ENCODE measurements around the gene AGMO. TPM values are rescaled to one million over a fixed set of nuclear protein-coding genes. Genes with fewer than 3 reads are reported as not detected.
A peak's percentile ranks its signal among the peaks of the same experiment; 100 is the strongest.
"Not testable (repeated sequence)": the region's sequence is repeated elsewhere in the genome, so short reads cannot be mapped to it uniquely, and the experiment has no call there.

The AGMO gene
- polyA plus RNA-seq, 4 donors = 2.5 to 23.0 (median 9.9) TPM

GRCh38 chr7:15558756-15559155 lies 3.1 kb downstream of the AGMO start:
- DNase-seq = no peak
- no peak for FAIRE-seq
- Histone ChIP-seq H3K4me3 (ENCODE audit: low read depth in 1 of 3, low read length in 3 of 3) (peak overlapping the region in 1 of 3 donors; percentile 10), H3K27ac (ENCODE audit: low read depth in 1 of 3, low read length in 2 of 3) (no peak overlapping the region), H3K27me3 (ENCODE audit: control insufficient read depth in 3 of 3, insufficient read depth in 3 of 3, low read length in 3 of 3) (no peaks in the 10 kb centered on the region), H3K9me3 (ENCODE audit: control insufficient read depth in 2 of 2, insufficient read depth in 1 of 2, low read depth in 1 of 2, low read length in 1 of 2) (no peaks in the 10 kb centered on the region), H3K4me1 (ENCODE audit: control insufficient read depth in 3 of 3, insufficient read depth in 2 of 3, low read depth in 1 of 3, low read length in 2 of 3) (peaks cover 0 to 17% (median 0%) of the 10 kb centered on the region in 3 donors), H3K36me3 (ENCODE audit: control insufficient read depth in 3 of 3, insufficient read depth in 2 of 3, low read depth in 1 of 3, low read length in 3 of 3) (no peaks in the 10 kb centered on the region)
- WGBS, 3 donors = 78 to 83% (median 82%) methylated on average over 2 of the region's 2 CpGs

DNA sequence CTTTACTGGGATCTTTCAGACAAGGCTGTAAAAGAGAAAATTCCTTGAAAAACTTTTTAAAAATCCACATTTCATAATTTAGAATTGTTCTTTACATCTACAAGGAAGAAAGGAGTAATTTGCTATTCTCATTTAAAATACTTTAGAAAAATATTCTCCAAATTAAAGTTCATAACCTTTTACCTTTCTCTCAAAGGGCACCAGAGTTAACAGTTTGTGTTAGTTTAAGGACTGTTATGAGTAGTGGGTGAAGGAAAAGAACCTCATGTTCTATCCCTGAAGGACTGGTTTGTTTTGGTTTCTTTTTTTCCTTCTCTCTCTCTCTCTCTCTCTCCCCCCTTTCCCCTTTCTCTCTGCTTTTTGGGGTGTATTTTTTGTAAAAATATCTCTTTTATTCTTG lies 4.1 kb downstream of the AGMO start:
- FAIRE-seq (peak; percentile 49), DNase-seq (no peak)
- Histone ChIP-seq H3K4me1 (ENCODE audit: control insufficient read depth in 3 of 3, insufficient read depth in 2 of 3, low read depth in 1 of 3, low read length in 2 of 3) (peaks cover 0 to 19% (median 0%) of the 10 kb centered on the region in 3 donors), H3K36me3 (ENCODE audit: control insufficient read depth in 3 of 3, insufficient read depth in 2 of 3, low read depth in 1 of 3, low read length in 3 of 3) (no peaks in the 10 kb centered on the region), H3K4me3 (ENCODE audit: low read depth in 1 of 3, low read length in 3 of 3) (no peak overlapping the region), H3K9me3 (ENCODE audit: control insufficient read depth in 2 of 2, insufficient read depth in 1 of 2, low read depth in 1 of 2, low read length in 1 of 2) (no peaks in the 10 kb centered on the region), H3K27me3 (ENCODE audit: control insufficient read depth in 3 of 3, insufficient read depth in 3 of 3, low read length in 3 of 3) (no peaks in the 10 kb centered on the region), H3K27ac (ENCODE audit: low read depth in 1 of 3, low read length in 2 of 3) (no peak overlapping the region)

DNA sequence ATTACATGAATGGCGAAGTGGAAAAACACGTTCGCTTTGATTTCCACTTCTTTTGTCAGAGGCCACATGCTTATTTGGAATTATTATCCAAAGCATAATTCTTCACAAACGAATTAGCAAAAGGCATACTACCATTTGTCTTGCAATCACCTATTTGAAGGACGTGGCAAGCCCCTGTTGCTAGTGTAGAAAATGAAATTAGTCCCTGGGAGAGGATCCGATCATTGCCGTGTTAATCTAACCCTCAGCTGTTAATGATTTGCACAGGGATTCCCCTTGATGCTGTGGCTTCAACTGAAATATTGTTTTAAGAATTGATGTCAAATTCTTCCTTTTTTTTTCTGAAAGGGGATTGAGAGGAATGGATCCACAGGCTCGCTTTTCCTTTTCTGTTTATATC lies 4.6 kb downstream of the AGMO start:
- peak overlapping the region in 1 of 3 donors; percentile 15 for H3K27ac ChIP-seq (ENCODE audit: low read depth in 1 of 3, low read length in 2 of 3)

GRCh38 chr7:15556339-15557105 lies 5.3 kb downstream of the AGMO start:
- FAIRE-seq (peak; percentile 65), DNase-seq (no peak)
- 23 to 59% (median 40%) methylated on average over 4 of the region's 4 CpGs for WGBS, 3 donors
- Histone ChIP-seq H3K4me3 (ENCODE audit: low read depth in 1 of 3, low read length in 3 of 3) (peak overlapping the region in 1 of 3 donors; percentile 19), H3K9me3 (ENCODE audit: control insufficient read depth in 2 of 2, insufficient read depth in 1 of 2, low read depth in 1 of 2, low read length in 1 of 2) (no peaks in the 10 kb centered on the region), H3K36me3 (ENCODE audit: control insufficient read depth in 3 of 3, insufficient read depth in 2 of 3, low read depth in 1 of 3, low read length in 3 of 3) (no peaks in the 10 kb centered on the region), H3K4me1 (ENCODE audit: control insufficient read depth in 3 of 3, insufficient read depth in 2 of 3, low read depth in 1 of 3, low read length in 2 of 3) (peaks cover 0 to 19% (median 0%) of the 10 kb centered on the region in 3 donors), H3K27ac (ENCODE audit: low read depth in 1 of 3, low read length in 2 of 3) (peak overlapping the region in 1 of 3 donors; percentile 15), H3K27me3 (ENCODE audit: control insufficient read depth in 3 of 3, insufficient read depth in 3 of 3, low read length in 3 of 3) (no peaks in the 10 kb centered on the region)

More for the DNA sequence above, 4.6 kb downstream of the AGMO start:
- H3K4me3 ChIP-seq (ENCODE audit: low read depth in 1 of 3, low read length in 3 of 3) = peak overlapping the region in 1 of 3 donors; percentile 19
- 32 to 69% (median 45%) methylated on average over 8 of the region's 8 CpGs for WGBS, 3 donors
- H3K36me3 ChIP-seq (ENCODE audit: control insufficient read depth in 3 of 3, insufficient read depth in 2 of 3, low read depth in 1 of 3, low read length in 3 of 3) = no peaks in the 10 kb centered on the region
- peaks cover 0 to 19% (median 0%) of the 10 kb centered on the region in 3 donors for H3K4me1 ChIP-seq (ENCODE audit: control insufficient read depth in 3 of 3, insufficient read depth in 2 of 3, low read depth in 1 of 3, low read length in 2 of 3)
- no peaks in the 10 kb centered on the region for H3K27me3 ChIP-seq (ENCODE audit: control insufficient read depth in 3 of 3, insufficient read depth in 3 of 3, low read length in 3 of 3)
- no peaks in the 10 kb centered on the region for H3K9me3 ChIP-seq (ENCODE audit: control insufficient read depth in 2 of 2, insufficient read depth in 1 of 2, low read depth in 1 of 2, low read length in 1 of 2)
- no peak for DNase-seq
- FAIRE-seq = no peak

DNA sequence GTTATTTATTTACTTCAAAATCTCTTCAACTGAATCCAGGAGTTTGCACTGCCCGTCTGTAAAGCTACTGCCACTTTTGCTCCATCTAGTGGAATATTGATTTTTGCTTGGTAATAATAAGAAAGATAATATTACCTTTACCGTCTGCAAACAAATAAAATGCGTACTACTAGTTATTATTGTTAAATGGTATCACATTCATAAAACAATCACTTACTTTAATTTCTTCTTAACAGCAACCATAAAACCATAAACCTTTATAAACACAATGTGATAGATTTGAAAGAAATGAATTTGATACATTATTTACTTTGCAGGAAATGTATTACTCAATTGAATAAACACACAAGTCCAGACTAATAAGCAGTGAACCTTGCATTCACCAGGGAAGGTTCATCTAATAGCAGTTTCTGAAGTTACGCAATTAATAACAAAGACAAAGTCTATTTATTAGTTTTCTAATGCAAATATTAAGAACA lies 6.4 kb downstream of the AGMO start:
- Histone ChIP-seq H3K4me3 (ENCODE audit: low read depth in 1 of 3, low read length in 3 of 3) (no peak overlapping the region), H3K4me1 (ENCODE audit: control insufficient read depth in 3 of 3, insufficient read depth in 2 of 3, low read depth in 1 of 3, low read length in 2 of 3) (peaks cover 0 to 19% (median 0%) of the 10 kb centered on the region in 3 donors), H3K9me3 (ENCODE audit: control insufficient read depth in 2 of 2, insufficient read depth in 1 of 2, low read depth in 1 of 2, low read length in 1 of 2) (no peaks in the 10 kb centered on the region), H3K36me3 (ENCODE audit: control insufficient read depth in 3 of 3, insufficient read depth in 2 of 3, low read depth in 1 of 3, low read length in 3 of 3) (no peaks in the 10 kb centered on the region), H3K27ac (ENCODE audit: low read depth in 1 of 3, low read length in 2 of 3) (no peak overlapping the region), H3K27me3 (ENCODE audit: control insufficient read depth in 3 of 3, insufficient read depth in 3 of 3, low read length in 3 of 3) (no peaks in the 10 kb centered on the region)
- WGBS, 3 donors = 10 to 40% (median 37%) methylated on average over 4 of the region's 4 CpGs
- peak; percentile 53 to 92 for DNase-seq
- FAIRE-seq = peak; percentile 99

DNA sequence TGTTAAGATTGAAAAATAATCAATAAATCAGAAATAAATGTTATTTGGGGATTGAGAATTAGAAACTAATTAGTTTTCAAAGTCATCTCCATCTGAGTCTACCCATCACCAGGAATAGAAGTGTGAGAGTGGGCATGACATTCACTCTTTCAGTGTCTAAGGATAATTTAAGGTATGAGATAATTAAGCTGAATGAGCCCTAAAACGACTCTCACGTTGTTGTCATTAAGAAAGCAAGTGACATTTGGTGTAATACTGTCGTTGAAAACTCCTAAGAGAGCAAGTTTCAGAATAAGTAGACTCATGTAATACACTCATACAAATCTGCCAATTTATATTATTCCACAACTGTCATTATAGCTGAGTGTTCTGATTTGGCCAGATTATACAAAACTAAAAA lies 7.1 kb downstream of the AGMO start:
- Histone ChIP-seq H3K27me3 (ENCODE audit: control insufficient read depth in 3 of 3, insufficient read depth in 3 of 3, low read length in 3 of 3) (no peaks in the 10 kb centered on the region), H3K4me1 (ENCODE audit: control insufficient read depth in 3 of 3, insufficient read depth in 2 of 3, low read depth in 1 of 3, low read length in 2 of 3) (peaks cover 0 to 19% (median 0%) of the 10 kb centered on the region in 3 donors), H3K27ac (ENCODE audit: low read depth in 1 of 3, low read length in 2 of 3) (no peak overlapping the region), H3K4me3 (ENCODE audit: low read depth in 1 of 3, low read length in 3 of 3) (no peak overlapping the region), H3K9me3 (ENCODE audit: control insufficient read depth in 2 of 2, insufficient read depth in 1 of 2, low read depth in 1 of 2, low read length in 1 of 2) (no peaks in the 10 kb centered on the region), H3K36me3 (ENCODE audit: control insufficient read depth in 3 of 3, insufficient read depth in 2 of 3, low read depth in 1 of 3, low read length in 3 of 3) (no peaks in the 10 kb centered on the region)
- no peak for DNase-seq
- WGBS, 3 donors = 15 to 38% (median 26%) methylated on average over 3 of the region's 3 CpGs
- no peak for FAIRE-seq

DNA sequence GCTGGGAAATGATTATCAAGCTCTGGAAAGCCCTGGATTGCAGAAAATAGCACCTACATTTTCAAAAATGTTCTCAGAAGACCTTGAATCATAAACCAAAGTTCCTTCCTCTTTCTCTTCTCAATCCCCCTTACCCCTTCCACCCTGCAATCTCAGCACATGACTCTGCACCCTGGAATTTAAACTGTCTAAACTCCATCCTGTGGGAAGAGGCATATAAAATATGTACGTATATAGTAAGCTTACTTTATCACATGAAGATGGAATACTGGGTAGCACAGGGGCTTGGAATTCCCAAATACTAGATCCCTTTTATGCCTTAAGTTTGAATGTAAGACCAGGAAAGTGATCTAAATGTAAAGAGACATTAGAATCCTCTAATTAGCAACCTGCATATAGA lies 7.7 kb downstream of the AGMO start:
- peak; percentile 24 to 30 for DNase-seq
- FAIRE-seq = no peak
- H3K4me1 ChIP-seq (ENCODE audit: control insufficient read depth in 3 of 3, insufficient read depth in 2 of 3, low read depth in 1 of 3, low read length in 2 of 3) = peaks cover 0 to 19% (median 0%) of the 10 kb centered on the region in 3 donors
- WGBS, 3 donors = 9 to 64% (median 38%) methylated on average over 1 of the region's 1 CpG
- H3K36me3 ChIP-seq (ENCODE audit: control insufficient read depth in 3 of 3, insufficient read depth in 2 of 3, low read depth in 1 of 3, low read length in 3 of 3) = no peaks in the 10 kb centered on the region
- H3K4me3 ChIP-seq (ENCODE audit: low read depth in 1 of 3, low read length in 3 of 3) = no peak overlapping the region
- no peaks in the 10 kb centered on the region for H3K9me3 ChIP-seq (ENCODE audit: control insufficient read depth in 2 of 2, insufficient read depth in 1 of 2, low read depth in 1 of 2, low read length in 1 of 2)
- no peaks in the 10 kb centered on the region for H3K27me3 ChIP-seq (ENCODE audit: control insufficient read depth in 3 of 3, insufficient read depth in 3 of 3, low read length in 3 of 3)
- no peak overlapping the region for H3K27ac ChIP-seq (ENCODE audit: low read depth in 1 of 3, low read length in 2 of 3)

- not testable (repeated sequence) for FAIRE-seq; DNase-seq; H3K4me1 ChIP-seq (ENCODE audit: control insufficient read depth in 3 of 3, insufficient read depth in 2 of 3, low read depth in 1 of 3, low read length in 2 of 3); H3K9me3 ChIP-seq (ENCODE audit: control insufficient read depth in 2 of 2, insufficient read depth in 1 of 2, low read depth in 1 of 2, low read length in 1 of 2); H3K4me3 ChIP-seq (ENCODE audit: low read depth in 1 of 3, low read length in 3 of 3); H3K27ac ChIP-seq (ENCODE audit: low read depth in 1 of 3, low read length in 2 of 3); H3K27me3 ChIP-seq (ENCODE audit: control insufficient read depth in 3 of 3, insufficient read depth in 3 of 3, low read length in 3 of 3); H3K36me3 ChIP-seq (ENCODE audit: control insufficient read depth in 3 of 3, insufficient read depth in 2 of 3, low read depth in 1 of 3, low read length in 3 of 3)
- WGBS, 3 donors = 70 to 79% (median 73%) methylated on average over 14 to 20 of the region's 29 CpGs
Measured at GRCh38 chr7:15547320-15547719, 14.5 kb downstream of the AGMO start.

Data from small intestine (tissue), 7 donors.